Thyroid gland (tissue), 4 donors: ENCODE measurements around the gene NSMCE1.

Experiments used
- POLR2A ChIP-seq, 2 donors: fragments of 450-650 bp; IDR thresholded peaks; one replicate each; pipeline ENCODE4 v1.6.1; 2017; ENCODE audit warnings: antibody characterized with exemption in 2 of 2, mild to moderate bottlenecking in 2 of 2, moderate library complexity in 1 of 2
- TF ChIP-seq, protein P1 (sequence below), 6 experiments: fragments of 200-600 bp in 3 of 6; fragments of 450-650 bp in 3 of 6; sonication (generic) in 3 of 6; IDR thresholded peaks; one replicate each; pipeline ENCODE4 v1.5.1; 2016 to 2019; ENCODE audit warnings: antibody characterized with exemption in 6 of 6, mild to moderate bottlenecking in 2 of 6, inconsistent platforms in 1 of 6, moderate library complexity in 1 of 6

- TF ChIP-seq, protein P1, sequence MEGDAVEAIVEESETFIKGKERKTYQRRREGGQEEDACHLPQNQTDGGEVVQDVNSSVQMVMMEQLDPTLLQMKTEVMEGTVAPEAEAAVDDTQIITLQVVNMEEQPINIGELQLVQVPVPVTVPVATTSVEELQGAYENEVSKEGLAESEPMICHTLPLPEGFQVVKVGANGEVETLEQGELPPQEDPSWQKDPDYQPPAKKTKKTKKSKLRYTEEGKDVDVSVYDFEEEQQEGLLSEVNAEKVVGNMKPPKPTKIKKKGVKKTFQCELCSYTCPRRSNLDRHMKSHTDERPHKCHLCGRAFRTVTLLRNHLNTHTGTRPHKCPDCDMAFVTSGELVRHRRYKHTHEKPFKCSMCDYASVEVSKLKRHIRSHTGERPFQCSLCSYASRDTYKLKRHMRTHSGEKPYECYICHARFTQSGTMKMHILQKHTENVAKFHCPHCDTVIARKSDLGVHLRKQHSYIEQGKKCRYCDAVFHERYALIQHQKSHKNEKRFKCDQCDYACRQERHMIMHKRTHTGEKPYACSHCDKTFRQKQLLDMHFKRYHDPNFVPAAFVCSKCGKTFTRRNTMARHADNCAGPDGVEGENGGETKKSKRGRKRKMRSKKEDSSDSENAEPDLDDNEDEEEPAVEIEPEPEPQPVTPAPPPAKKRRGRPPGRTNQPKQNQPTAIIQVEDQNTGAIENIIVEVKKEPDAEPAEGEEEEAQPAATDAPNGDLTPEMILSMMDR (IDR thresholded peaks at IDR 0.05), result no peak
- TF ChIP-seq POLR2A (IDR thresholded peaks at IDR 0.05), result no peak
Measured at GRCh38 chr16:27272076-27272475, 3.5 kb upstream of the NSMCE1 start.
